Caki2 (cell line): ENCODE measurements around the gene RAC2. TPM values are rescaled to one million over a fixed set of nuclear protein-coding genes. Genes with fewer than 3 reads are reported as not detected.
"Not testable (repeated sequence)": the region's sequence is repeated elsewhere in the genome, so short reads cannot be mapped to it uniquely, and the experiment has no call there.

ENCODE experiments used
- DNase-seq: peaks from one replicate; pipeline ENCODE4 v3.0.0-alpha.2; 2015; ENCODE audit warnings: low read depth
- in situ Hi-C: cut with HindIII; loops from 2 replicates; pipeline ENCODE4 v1.10.0; 2016; ENCODE audit warnings: low sequenced_read_pairs, low pct_unique_long_range_greater_than_20kb, mixed read lengths
- total RNA-seq: library from RNA; depleted of rRNA; stranded (reverse); fragments of >200 nt; shearing (Covaris generic); gene quantifications from 2 replicates; pipeline ENCODE4 v1.2.3, GENCODE V29; 2014; ENCODE audit warnings: low replicate concordance

Gene RAC2
- total RNA-seq, 1 experiment from 2014 or later = 20.6 TPM

DNA sequence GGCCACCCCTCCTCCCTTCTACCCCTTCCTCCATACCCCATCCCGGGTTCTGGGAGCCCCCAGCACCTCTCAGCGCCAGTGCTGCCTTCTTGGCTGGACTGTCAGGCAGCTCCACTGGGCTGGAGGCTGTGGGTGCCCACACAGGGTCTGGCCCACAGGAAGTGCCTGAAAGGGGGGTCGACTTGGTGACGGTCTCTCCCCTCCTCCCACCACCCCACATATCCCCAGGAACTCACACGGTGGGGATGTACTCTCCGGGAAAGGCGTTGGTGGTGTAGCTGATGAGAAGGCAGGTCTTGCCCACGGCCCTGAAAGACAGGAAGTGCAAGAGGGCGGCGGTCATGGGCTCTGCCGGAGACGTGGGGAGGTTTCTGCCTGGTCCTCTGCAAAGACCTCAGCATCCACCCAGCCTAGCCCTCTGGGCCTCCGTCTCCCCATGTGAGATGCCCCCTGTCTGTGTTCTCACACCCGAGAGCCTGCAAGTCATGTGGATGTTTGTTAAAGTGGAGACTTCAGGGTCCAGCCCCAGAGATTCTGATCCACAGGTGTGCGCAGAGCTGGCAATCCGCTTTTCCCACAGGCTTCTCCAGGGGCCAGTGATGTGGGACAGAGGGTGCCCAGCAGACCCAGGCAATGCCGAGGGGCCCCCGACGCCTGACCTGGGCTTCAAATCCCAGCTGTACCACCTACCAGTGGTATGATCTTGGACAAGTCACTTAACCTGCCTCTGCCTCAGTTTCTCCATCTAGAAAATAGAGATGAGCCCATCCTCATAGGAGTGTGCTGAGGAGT is 2.5 kb downstream of the RAC2 start:
- in situ Hi-C loops = no loop called here
- DNase-seq = no peak

DNA sequence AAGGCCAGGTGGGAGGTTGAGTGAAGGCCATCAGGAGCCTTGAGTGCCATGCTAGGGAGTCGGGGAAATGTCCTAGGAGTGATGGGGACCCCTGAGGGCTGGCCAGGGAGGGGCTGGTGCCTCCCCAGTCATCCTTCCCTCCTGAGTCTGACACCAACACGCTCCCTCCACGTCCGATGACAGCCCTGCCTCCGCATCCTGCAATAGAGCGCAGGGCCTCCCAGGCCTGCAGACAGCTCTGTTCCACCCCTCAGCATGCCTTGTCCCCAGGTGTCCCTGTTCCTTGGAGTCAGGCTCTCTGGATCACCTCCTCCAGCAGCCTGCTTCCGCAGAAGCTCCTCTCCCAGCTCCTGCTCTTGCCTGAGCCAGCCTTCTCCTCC is 3.1 kb downstream of the RAC2 start:
- in situ Hi-C loops = no loop called here
- DNase-seq = no peak

DNA sequence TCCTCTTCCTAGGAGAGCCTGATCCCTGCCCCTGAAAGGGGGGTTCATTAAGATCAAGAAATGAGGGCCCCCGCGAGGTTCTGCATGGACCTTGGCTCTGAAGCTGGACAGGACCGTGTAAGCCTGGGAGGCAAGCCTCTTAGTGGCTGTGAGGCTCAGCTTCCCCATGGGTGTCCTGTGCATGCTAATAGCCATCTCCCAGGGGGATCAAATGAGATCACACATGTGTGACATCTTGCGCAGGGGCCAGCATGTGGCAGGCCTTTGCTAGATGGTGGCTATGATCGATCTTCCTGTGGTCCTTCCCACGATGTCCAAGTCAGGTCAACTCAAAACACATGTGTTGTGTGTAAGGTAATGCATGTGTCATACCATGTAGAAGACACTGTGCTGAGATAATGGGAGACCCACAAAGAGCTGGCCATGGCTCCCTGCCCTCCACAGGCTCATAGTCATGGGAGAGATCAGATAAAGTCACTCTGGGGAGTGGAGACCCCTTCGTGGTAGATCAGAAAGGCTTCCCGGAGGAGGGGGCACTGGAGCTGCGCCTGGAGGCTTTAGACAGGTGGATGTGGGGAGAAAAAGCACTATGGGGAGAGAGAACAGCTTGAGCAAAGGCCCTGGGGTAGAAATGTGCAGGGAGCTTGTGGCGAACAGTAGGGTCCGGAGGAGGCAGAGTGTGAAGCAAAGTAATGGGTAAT is 3.7 kb downstream of the RAC2 start:
- in situ Hi-C loops = no loop called here
- DNase-seq = no peak

DNA sequence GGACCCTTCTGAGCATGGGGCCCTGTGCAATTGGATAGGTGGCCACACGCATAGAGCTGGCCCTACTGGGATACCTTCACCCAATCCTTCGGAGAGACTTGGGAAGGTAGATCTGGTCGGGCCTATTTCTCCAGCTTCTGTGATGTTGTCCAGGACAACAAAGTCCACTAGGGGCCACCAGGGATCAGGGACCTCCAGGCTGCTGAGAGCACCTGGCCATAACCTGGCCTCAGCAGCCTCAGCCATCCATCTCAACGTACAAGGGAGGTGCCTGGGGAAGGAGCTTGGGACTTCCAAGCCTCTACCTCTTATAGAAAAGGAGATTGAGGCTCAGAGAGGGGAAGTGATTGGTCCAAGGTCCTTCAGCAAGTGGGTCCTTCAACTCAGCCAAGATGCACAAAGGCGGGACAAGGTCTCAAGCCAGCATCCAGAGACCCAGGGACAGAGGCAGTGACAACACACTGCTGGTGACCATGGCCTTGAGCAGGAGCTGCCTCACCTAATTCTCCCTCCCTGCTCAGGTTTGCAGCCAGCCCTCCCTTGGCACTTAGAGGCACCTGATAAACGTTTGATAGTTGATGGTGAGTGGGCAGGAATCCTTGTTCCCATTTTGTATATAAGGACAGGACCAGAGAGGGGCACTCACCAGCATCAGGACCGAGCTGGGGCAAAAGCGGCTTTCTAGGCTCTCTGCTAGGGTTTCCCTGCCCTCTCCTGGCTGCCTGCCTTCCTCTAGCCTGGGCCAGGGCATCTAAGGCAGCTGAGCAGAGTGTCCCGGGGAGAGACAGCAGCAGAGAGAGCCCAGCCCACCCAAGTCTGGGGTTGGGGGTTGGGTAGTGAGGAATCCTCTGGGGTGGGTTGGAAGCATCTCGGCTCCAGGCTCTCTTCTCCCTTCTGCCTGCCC is 4.5 kb downstream of the RAC2 start:
- in situ Hi-C loops = no loop called here
- DNase-seq = no peak

DNA sequence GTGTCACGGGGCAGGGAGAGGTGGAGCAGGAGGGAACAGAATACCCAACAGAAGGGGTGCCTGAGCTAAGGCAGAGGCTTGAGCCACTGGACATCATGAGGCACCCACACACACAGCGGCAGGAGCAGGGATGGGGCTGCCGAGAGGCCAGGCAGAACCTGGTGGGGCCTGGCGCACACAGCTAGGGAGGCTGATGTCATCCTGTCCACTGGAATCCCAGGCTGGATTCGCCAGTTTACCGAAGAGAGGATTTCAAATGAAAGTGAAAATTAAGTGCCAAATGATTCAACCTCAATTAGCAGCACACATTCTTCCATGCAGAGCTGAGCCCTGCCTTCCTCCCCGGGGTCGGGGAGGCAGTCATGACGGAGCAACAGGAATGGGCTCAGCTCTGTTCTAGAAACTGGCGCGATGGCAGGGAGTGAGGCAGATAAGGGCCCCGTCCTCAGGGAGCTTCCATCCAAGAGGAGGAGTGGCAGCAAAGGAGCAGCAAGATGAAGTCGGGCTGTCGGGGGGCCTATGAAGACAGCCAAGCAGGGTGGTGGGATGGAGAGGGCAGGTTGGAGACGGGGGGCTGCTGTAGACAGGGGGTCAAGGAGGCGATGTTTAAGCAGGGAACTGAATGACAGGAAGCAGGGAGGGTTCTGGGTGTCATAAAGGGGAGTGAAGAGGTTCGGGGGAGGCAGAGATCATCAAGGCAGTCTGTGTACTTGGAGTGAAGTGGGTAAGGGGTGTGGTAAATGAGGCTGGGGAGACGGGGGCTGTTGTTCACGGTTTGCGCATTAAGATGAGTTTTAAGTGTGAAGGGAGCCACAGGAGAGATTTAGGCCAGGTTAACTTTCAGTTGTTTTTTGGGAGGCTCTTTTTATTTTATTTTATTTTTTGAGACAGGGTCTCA is 6.4 kb downstream of the RAC2 start:
- in situ Hi-C loops = no loop called here
- no peak for DNase-seq

DNA sequence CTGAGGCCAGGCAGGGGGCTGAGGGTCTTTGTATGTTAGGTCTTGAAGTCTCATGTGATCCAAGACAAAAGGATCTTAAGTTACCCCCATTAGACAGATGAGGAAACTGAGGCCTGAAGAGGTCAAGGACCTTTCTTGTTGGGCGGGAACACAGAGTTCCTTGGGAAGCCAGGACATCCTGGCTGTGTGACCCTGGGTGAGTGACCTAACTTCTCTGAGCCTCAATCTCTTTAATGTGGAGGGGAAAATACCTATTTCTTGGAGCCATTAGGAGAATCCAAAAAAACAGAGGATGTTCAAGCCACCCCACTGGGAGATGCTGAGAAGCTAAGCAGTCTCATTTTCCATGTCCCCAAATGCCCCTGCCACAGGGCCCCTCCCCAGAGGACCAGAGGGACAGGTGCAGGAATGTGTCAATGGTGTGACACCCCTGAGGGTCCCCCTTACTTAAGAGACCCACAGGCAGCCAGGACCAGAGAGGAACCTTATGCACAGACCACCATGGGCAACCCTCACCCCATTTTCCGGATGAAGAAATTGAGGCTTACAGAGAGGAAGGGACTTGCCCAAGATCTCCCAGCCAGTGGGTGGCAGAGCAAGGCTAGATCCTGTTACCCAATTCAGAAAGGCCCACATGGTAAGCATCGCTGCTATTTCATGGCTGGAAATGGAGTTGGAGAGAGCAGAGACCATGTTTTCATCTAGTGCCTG is 8.0 kb downstream of the RAC2 start:
- in situ Hi-C loops = no loop called here
- no peak for DNase-seq

DNA sequence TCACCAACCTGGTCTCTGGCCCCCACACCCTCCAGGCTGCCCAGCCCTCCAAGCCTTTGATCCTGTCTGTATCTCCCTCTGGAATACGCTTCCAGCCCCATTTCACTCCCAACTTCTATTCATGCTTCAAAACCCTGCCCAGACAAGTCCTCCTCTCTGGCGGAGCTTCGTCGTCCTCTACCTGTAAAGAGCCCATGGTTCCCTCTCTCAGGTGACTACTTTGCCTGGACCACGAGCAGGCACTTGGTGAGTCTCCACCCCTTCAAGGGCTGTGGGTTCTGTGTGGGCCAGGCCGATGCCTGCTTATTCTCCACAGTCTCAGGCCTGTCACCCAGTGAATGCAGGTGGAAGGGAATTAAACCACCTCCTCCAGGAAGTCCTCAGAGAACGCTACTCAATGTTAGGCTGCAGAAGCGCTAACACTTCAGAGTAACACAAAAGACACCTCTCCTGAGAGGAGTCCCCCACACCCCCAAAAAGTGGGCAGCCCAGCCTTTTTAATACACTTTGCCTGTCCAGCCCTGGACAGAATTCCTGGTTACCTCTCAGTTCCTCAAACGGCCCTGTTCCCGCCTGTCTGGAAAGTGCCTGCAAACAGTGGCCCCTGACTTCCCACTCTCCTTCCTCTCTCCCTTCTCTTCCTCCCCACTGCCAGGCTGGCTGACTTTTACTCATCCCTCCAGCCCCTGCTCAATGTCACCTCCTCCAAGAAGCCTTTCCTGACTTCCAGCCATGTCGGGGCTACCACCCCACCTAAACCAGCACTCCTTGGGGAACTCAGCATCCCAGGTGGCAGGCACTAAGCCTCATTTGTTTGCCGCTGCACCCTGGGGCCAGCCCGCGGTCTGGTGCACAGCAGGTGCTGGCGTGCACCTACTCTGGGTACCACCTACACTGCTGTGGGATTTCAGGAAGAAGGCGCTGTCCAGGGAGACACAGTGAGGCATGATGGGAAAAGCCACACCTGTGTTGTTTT is 9.0 kb downstream of the RAC2 start:
- in situ Hi-C loops = no loop called here
- no peak for DNase-seq

DNA sequence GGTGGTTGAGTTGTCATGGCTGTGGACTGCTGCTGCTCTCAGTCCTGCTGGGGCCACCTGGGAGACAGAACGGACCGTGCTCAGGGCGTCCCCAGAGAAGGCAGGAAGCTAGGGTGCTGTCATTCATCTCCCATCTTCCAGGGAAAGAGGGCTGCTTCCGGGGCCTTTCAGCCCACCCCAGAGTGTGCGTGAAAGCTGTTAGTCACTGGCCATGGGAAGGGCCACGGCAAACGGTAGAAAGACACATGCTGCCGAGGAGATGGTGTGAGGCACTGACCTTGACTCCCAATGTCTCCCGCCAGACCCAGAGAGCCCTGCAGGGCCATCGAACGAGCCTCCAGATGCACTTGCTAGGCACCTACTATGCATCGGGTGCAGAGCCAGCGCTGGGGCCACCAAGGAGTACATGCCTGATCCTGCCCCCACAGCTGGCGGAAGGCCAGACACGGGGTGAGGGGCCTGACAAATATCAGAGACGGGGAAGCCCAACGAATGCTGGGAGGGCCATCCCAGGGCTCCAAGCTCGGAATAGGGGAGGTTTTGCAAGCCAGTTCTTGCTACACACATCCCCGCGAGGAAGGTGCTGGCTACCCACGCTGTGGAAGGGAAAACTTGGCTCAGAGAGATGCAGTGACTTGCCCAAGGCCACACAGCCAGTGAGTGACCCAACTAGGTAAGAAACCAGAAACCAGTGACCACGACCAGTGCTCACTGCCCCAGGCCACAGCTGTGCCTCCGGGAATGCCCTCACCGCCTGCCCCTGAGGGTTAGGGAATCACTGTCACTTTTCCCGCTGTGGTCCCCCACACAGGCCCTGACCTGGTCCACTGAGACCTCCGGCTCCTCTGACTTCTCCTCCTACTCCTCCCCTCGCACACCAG is 10.1 kb downstream of the RAC2 start:
- no peak for DNase-seq
- in situ Hi-C loops = no loop called here

DNA sequence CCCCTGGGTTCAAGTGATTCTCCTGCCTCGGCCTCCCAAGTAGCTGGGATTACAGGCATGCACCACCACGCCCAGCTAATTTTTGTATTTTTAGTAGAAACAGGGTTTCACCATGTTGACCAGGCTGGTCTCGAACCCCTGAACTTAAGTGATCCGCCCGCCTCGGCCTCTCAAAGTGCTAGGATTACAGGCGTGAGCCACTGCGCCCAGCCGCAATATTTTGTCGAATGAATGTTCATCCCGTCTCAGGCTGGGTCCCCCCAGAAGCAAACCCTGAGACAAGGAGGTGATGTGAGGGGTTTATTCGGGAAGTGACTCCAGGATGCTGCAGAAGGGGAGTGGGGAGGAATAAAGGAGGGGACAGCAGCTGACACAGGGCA is 10.7 kb downstream of the RAC2 start:
- DNase-seq, in situ Hi-C loops: not testable (repeated sequence)

DNA sequence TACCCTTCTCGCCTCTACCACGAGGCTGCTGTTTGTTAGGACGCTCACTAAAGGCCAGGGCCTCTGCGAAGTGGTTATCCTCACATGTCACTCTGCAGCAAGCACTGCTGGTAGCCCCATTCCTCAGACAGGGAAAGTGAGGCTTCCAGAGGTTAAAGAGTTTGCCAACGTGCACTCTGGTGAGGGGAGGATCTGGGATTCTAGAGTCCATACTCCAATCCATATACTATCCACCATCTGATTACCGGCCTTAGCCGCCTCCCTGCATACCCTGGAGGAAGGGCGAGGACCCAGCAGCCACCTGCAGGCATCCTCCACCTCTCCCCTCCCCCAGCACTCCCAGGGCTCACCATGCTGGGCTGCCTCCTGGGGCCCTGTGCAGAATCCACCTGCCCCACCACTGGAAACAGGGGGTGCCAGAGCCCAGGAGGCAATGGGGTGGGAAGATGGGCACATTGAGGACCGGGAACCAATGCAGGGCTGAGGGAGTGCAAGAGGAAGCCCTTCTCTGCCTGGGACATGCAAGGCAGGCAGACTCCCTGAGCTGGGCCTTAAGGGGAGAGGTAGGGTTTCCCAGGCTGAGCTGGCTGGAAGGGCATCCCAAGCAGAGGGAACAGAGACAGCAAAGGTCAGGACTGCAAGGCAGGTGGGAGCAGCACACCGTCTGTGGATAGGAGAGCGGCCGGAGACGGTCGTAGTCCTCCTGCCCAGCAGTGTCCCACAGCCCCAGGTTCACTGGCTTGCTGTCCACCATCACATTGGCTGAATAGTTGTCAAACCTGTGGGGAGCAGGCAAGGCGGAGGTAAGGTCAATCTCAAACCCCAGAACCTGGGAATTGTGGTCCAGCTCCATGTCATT is 11.7 kb downstream of the RAC2 start:
- in situ Hi-C loops = no loop called here
- DNase-seq = no peak

DNA sequence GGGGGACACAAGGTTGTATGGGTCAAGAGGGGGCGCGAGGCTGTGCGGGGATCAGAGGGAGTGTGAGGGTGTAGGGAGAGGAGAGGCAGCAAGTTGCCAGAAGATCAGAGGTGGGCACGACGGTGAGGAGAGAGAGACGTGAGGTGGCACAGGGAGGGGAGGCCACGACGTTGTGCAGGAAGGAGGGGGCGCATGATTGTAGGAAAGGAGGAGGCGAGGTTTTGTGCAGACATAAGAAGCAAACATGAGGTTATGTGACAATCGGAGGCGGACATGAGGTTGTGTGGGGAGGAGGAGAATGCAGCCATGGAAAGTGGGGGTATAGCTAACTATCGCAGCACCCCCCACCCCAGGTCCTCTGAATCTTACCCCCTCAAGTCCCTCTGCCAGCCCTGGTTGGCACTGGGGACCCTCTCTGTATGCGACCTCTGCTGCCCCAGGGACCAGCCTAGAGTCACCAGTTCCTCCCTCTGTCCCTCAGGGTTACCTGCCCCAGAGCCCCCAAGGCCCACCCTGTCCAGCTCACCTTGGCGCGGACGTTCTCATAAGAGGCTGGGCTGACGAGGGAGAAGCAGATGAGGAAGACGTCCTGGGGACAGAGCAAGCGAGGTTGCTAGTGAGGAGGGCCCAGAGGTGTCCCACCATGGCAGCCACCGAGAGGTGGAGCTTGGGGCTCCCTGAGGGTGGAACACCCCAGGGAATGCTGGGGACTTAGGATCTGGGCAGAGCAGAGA is 12.5 kb downstream of the RAC2 start:
- in situ Hi-C loops = no loop called here

DNA sequence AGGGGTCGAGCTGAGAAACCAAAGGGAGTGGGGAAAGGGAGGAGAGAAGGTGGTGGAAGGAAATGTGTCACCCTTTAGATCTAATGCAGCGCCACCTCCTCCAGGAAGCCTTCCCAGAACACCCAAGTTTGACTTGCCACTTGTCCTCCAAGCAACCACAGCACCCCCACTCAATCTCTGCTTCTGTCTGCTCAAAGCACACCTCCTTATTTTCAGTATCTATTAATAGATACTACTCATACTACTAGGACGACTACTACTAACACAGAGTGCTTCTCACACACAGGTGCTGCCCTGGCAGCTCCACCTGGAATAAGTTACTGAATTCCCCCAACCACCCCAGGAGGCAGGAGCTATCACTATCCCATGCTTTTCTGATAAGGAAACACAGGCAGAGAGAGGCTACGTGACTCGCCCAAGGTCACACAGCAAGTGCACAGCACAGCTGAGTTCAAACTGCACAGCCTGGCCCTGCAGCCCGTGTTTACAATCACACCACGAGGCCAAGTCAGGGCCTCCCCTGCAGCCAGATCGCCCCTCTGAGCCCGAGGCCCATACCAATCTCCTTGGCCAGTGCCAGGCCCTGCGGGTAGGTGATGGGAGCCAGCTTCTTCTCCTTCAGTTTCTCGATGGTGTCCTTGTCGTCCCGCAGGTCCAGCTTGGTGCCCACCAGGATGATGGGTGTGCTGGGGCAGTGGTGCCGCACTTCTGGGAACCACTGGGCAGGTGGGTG is 13.2 kb downstream of the RAC2 start:
- in situ Hi-C loops = no loop called here
- DNase-seq = no peak

More for the DNA sequence above, 12.5 kb downstream of the RAC2 start:
- no peak for DNase-seq

DNA sequence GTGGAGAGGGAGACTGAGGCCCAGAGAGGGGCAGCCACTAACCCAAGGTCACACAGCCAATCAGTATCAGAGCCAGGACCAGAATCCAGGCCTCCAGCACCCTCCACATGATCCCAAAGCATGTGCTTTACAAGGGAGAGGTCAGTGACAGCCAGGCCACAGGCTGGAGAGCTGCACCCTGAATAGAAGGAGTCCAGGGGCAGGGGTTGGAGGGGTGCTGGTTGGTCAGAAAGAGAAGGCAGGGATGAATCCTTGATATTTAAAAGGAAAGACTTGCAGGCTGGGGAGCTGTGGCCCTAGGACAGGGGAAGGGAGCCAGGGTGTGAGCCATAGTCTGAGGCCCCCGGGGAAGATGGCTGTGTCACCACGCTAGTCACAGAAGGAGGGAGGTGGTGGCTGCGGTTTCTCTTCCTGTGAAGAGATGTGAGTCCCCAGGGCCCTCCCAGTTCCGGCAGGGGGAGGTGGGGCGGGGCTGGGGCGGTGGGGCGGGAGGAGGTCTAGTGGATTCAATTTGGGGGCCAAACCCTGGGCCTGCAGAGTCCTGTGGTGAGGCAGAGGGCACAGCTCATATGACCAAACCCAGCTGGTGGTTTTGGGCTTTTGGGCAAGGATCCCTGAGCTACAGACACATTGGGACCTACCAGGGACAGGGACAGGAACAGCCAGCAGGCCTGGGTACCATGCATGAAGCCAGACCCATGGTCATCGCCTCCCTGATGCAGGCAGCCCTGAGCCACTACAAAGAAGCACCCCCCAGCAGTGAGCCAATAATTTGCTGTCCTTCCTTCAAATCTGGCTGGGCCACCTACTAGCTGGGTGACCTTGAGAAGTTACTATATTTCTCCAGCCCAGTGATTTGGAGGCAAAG is 14.0 kb downstream of the RAC2 start:
- in situ Hi-C loops = no loop called here

More for the DNA sequence above, 14.0 kb downstream of the RAC2 start:
- peak; percentile 13 for DNase-seq
